Measurements from ENCODE around the gene MAP4K3.

The MAP4K3 gene

DNA sequence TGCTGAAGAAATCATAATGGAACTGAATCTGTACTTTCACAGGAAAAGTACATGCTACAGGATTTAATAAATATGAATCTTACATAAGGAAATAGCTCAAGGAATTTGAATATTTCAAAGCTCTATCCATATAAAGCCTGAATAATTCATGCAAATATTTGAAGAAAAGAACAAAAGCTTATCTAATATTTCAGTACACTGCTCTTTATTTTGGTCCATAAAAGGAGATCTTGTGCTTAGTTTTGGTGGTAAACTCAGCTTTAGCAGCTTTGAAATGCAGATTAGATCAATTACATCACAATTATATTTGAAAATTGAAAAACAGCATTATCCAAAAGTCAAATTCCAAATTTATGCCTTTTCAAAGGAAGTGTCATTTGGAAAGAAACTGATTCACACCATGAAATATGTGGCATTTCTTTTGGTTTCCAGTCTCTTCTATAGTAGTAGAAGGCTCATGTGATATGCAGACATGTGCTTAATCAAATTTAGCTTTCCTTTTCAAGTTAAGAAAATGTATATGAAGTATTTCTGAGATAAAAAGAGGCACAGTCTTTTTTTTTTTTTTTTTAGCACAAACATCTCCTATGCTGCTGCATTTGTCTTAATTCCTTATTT lies 42.1 kb upstream of the MAP4K3 start:
- no peak for DNase-seq (ENCODE audit: low spot score)
- TF ChIP-seq, protein P1, sequence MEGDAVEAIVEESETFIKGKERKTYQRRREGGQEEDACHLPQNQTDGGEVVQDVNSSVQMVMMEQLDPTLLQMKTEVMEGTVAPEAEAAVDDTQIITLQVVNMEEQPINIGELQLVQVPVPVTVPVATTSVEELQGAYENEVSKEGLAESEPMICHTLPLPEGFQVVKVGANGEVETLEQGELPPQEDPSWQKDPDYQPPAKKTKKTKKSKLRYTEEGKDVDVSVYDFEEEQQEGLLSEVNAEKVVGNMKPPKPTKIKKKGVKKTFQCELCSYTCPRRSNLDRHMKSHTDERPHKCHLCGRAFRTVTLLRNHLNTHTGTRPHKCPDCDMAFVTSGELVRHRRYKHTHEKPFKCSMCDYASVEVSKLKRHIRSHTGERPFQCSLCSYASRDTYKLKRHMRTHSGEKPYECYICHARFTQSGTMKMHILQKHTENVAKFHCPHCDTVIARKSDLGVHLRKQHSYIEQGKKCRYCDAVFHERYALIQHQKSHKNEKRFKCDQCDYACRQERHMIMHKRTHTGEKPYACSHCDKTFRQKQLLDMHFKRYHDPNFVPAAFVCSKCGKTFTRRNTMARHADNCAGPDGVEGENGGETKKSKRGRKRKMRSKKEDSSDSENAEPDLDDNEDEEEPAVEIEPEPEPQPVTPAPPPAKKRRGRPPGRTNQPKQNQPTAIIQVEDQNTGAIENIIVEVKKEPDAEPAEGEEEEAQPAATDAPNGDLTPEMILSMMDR (IDR thresholded peaks at IDR 0.05; ENCODE audit: extremely low read depth, missing control alignments), result no peak

DNA sequence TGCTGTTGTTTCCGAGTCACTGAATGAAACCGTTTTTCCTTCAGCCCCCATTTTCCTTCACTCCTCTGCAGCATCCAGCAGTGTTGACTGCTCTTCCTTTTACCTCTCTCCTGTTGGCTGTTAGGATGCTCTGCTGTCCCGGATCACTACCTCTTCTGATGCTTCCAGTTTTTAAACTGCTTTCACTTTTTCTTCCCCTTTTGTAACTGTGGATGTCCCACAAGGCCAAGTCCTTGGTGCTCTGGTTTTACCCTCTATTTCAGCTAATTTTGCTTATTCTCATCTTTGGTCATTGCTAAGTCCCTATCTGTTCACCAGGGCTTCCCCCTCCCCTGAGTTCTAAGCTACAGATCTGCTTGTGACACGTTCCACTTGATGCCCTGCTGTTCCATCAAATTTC lies 39.4 kb upstream of the MAP4K3 start:
- peak; percentile 37 for DNase-seq (ENCODE audit: low spot score)
- TF ChIP-seq, protein P1 (IDR thresholded peaks at IDR 0.05; ENCODE audit: extremely low read depth, missing control alignments), result no peak

DNA sequence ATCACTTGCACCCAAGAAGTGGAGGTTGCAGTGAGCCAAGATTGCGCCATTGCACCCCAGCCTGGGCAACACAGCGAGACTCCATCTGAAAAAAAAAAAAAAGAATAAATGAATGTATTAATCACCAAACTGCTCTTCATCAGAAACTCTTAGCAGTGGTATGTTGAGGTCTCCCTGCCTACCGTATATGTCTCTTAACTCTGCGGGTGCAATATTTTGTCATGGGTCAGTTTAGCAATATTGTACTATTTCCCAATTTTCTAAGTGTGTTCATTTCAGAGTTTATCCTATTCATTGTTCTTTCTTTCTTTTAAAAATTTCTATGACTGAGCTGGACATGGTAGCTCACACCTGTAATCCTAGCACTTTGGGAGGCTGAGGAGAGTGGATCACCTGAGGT lies 37.9 kb upstream of the MAP4K3 start:
- no peak for DNase-seq (ENCODE audit: low spot score)
- TF ChIP-seq, protein P1 (IDR thresholded peaks at IDR 0.05; ENCODE audit: extremely low read depth, missing control alignments), result no peak

DNA sequence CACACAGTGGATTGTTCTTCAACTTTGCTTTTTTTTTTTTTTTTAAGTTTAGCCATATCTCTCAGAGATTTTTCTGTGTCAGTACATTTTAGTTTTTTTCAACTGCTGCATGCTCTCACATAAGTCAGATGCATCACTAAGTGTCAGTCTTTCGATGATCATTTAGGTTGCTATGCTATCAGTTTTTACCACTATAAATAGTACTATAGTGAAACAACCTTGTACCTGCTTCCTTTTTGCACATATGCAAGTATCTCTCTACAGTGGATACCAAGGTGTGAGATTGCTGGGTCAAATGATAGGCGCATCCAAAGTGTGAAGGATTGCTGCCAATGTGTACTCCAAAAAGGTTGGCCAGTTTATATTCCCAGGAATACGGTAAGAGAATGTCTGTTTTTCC lies 33.5 kb upstream of the MAP4K3 start:
- TF ChIP-seq, protein P1 (IDR thresholded peaks at IDR 0.05; ENCODE audit: extremely low read depth, missing control alignments), result no peak
- peak; percentile 29 for DNase-seq (ENCODE audit: low spot score)

DNA sequence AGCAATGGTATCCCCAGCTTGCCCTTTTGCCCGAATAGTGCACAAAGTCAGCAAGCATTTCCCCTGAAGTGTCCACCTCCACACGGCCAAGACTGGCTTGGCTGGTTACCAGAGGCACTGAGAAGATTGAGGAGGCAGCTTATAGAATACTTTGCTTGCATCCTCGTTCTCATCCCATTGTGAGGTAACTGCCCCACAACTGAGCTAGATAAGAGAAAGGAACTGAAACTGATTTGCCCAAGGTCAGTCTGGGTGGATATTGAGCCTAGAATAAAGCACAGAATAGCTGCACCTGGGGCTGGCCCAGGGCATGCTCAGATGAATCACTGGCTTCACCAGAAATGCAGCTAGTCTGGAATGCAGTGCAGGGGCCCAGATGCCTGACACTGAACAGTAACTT lies 32.7 kb upstream of the MAP4K3 start:
- peak; percentile 32 for DNase-seq (ENCODE audit: low spot score)
- TF ChIP-seq, protein P1 (IDR thresholded peaks at IDR 0.05; ENCODE audit: extremely low read depth, missing control alignments), result no peak

DNA sequence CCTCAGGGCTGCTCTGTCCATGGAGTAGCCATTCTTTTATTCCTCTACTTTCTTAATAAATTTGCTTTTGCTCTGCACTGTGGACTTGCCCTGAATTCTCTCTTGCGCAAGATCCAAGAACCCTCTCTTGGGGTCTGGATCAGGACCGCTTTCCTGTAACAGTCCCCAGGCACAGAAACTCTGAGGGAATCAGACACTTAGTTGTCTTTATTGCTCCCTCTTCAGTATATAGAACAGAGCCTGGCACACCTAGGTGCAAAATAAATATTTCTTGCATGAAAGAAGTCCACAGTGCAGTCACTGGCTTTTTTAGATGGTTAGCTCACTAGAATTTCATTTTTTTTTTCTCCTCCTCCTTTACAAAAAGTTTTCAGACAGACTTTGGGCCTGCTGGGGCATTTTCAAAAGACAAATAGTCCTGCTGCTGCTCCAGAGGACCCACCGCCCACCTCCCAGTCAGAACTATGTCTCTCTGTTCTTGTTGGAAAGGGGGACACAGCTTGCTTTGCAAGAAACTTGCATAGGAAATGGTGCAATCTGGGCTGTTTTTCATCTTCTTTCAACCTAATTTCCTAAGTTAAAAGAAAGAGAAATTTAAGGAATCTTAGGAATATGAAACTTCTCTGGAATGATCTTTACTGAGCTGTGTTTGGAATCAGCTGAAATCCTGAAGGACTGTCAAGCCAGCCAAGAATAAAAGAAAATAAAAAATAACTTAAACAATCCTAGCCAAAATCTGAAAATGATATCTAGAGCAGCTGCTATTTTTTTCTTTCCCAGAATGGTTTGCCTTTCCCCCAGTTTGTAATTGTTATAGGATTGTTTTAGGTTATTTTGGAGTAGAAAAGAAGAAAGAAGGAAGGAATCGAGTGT lies 31.7 kb upstream of the MAP4K3 start:
- DNase-seq (ENCODE audit: low spot score), result no peak
- TF ChIP-seq, protein P1 (IDR thresholded peaks at IDR 0.05; ENCODE audit: extremely low read depth, missing control alignments), result no peak

DNA sequence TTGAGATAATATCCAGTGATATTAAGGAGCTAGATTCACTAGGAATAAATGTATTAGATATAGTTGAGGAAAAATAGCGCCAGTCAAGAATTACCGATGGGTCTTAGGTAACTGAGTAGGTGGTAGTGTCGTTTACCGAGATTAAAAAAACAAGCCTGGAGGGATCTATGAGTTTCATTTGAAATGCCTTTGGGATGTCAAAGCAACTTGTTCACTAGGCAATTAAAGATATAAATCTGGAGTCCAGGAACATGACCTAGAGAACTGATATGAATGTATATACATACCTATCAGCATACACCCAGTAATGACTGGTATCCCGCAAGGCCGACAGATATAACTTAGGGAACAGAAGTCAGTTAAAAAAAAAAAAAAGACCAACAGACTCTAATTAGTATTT lies 29.2 kb upstream of the MAP4K3 start:
- TF ChIP-seq, protein P1 (IDR thresholded peaks at IDR 0.05; ENCODE audit: extremely low read depth, missing control alignments), result no peak
- DNase-seq (ENCODE audit: low spot score), result no peak

Measured in GM20000 (cell line).